ENCODE results near the gene ILKAP.

The ILKAP gene, protein sequence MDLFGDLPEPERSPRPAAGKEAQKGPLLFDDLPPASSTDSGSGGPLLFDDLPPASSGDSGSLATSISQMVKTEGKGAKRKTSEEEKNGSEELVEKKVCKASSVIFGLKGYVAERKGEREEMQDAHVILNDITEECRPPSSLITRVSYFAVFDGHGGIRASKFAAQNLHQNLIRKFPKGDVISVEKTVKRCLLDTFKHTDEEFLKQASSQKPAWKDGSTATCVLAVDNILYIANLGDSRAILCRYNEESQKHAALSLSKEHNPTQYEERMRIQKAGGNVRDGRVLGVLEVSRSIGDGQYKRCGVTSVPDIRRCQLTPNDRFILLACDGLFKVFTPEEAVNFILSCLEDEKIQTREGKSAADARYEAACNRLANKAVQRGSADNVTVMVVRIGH

DNA sequence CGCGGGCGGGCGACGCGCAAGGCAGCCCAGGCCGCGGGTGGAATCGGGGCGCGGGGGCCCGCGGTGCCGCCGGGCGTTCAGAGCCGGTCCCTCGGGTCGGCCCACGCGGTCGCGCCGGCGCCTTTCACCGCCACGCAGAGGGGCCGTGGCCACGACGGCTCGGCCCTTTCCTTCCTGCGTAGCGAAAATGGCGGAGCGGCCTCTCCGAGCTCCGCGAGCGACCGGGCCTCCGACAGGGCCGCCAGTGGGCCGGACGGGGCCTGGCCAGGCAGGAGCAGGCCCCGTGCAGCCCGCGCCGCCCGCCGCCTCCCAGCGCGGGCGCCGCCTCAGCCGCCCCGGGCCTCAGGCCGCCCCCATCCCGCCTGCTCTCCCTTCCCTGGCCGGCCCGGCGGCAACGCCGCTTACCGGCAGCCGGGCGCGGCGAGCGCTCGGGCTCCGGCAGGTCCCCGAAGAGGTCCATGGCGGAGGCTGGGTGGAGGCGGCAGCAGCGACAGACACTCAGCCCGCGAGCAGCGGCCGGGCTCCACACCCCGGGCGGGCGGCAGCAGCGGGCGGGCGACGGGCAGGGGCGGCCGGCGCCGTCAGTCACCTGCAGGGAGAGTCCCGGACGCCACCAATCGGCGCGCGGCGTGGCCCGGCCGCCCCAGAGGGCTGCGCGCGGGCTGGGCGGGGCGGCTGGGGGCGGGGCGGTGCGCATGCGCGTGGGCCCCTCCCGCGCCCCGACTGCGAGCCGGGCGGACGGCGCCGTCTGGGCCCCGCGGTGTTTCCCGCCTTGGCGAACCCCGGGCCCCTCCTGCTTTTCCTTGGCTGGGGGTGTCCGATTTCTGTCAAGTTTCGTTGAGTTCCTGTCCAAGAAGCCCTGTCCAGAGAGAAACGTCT is at the start of gene ILKAP:
TSS of gene ILKAP (minus strand) at position 602 of the 879 bp plus-strand sequence. CDS start at position 460, 142 bp downstream.
- peak; percentile 83 to 90 for DNase-seq

DNA sequence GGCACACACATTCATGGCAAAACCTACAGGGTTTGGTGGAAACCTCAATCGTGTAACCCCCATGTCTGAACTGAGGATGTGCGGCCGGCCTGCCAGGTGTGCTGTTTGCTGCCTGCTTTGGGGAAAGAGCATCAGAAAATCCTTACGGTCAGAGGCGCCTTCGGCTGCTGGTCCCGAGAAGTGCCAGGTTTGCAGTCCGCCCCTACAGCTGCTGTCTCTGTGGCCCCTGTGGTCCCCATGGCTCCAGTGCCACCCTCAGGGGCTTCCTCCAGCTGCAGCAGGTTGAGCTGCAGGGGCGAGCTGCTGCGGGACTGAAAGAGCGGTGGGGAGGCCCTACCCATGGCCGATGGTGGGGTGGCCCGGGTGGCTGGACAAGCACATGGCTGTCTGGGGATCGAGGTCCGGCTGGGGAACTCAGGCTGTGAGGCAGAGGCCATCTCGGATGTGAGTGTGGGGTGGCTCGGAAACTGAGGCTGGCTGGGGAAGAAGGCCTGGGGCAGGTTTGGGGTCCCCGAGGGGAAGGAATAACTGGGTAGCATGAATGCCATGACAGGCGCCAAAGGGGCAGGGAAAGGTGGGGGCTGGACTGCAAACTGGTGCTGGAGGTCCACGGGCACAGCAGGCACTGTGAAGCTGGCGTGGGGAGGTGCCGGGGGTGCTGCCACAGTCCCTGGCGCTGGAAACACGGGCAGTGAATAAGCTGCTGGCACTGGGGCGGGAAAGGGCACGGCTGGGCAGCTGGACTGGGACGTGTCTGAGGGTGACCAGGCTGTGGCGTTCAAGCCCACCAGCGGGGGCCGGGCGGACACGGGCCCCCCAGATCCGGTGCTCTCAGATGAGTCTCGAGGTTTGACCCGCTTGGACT is 49.5 kb upstream of the ILKAP start:
- no peak for DNase-seq

DNA sequence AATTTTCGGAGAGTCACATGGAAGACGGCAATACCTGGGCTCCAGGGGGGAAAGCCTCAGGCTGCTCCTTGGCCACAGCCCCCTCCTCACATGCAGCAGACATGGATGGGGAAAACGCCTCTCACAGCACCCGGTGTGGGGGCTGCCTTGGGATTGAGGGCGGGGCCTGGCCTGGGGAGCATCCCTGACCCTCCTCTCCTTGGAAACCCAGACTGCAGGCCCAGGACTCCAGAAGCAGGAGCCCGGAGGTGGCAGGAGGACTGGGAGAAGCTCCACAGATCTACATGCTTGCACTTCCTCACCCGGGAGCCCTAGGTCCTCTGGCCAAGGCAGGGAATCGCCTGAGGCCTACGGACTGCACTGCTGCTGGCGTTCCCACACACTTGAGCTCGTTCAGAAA is 48.5 kb upstream of the ILKAP start:
- DNase-seq, result no peak

DNA sequence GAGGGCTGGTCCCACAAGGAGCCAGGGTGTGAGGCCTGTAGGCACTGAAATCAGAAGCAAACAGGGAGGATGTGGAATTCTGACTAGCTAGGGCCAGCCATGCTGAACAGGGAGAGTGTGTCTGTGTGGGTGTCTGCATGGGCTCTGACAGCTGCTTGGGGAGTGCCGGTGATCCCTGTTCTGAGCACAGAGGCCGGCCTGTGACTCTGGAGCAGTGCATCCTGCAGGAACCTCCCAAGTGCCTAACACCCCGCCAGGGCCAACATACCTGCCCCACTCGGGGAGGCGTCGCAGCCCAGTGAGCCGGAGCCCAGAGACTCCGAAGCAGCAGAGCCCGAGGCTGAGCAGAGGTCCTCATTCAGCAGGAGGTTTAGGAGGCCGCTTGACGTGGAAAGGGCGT is 47.8 kb upstream of the ILKAP start:
- no peak for DNase-seq

DNA sequence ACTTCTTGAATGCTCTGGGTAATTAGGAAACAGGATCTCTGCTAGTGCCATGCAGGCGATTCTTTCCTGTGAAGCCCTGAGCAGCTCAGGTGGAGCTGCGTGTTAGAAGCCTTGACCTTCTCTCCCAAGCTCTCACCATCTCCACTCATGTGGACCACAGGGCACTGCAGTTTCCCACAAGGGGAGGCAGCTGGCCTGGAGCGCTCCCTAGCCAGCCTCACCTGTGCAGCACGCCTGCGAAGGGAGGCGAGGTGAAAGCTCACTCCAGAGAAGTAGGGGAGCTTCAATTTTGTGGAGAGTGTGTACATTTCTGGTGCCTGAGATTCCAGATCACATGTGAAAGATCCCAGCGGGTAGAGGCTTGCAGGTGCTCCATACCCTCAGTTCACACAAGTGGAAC is 47.4 kb upstream of the ILKAP start:
- DNase-seq, result no peak

DNA sequence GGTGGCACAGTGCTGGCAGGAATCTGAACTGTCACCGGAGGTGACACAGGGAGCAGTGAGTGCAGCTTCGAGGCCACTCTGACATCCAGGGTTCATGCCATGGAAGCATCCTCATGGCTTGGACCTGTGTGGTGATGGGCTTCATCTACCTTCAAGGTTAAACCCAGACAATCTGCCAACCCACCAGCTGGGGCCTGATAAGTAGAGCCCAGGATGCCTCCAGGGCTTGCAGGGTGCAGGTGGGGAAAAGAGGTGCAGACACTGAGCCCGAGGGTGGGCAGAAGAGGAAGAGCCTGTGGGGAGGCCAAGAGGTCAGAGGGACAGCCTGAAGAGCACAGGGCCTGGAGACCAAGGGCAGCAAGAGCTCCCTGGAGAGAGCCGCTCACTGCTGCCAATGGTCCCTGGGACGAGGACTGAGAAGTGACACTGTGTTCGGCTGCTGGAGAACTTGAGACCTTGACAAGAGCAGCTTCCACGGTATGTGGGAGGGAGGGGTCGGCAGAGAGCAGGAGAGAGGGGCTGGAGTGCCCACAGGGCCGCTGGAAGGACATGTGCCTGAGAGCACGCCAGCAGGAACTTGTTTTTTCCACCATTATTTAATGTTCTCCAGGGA is 44.5 kb upstream of the ILKAP start:
- no peak for DNase-seq

DNA sequence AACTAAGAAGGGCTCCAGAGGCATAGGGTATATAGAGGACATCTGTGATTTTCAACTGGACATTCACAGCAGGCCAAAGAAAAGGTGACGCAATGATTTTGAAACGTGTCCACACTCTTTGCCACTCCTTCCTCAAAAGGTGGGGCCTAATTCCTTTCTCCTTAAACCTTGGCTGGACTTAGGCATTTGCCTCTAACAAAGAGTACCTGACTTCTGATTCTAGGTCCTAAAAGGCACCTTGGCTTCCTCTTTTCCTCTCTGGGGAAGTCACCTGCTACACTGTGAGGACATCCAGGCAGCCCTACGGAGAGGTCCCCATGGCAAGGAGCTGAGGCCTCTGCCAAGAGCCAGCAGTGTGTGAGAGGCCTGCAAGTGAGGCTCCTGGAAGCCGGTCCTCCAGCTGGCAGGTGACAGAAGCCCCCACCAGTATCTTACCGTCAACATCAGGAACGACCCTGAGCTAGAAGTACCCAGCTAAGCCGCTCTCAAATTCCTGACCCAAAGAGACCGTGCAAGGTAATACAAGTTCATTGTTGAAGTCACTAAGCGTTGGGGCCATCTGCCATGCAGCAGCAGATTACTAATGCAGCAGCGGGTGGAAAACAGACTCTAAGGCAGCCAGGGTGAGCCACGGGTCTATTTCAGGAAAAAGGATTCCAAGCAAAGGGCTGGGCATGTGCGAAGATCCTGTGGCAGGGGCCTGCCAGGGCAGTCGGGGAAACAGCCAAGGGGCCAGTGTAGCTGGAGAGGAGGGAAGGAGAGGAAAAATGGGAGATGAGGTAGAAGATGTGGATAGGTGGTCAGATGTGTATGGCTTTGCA is 43.7 kb upstream of the ILKAP start:
- DNase-seq, result no peak

DNA sequence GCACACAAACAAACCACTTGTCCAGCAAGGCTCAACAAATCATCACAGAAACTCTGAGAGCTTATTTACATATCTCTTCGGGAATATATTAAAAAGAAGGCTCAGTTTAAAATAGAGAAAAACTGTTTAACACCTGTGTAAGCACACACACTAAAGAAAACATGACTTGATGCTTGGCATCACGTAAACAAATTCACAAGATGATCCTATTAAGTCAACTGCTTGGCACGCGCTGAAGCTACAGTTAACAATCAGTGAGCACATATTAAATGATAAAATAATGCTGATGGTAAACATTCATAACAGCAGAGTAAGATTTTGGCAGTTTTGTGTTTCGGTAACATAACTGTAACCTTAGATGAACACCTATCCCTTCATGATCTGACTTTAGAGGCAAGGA is 40.7 kb upstream of the ILKAP start:
- no peak for DNase-seq

DNA sequence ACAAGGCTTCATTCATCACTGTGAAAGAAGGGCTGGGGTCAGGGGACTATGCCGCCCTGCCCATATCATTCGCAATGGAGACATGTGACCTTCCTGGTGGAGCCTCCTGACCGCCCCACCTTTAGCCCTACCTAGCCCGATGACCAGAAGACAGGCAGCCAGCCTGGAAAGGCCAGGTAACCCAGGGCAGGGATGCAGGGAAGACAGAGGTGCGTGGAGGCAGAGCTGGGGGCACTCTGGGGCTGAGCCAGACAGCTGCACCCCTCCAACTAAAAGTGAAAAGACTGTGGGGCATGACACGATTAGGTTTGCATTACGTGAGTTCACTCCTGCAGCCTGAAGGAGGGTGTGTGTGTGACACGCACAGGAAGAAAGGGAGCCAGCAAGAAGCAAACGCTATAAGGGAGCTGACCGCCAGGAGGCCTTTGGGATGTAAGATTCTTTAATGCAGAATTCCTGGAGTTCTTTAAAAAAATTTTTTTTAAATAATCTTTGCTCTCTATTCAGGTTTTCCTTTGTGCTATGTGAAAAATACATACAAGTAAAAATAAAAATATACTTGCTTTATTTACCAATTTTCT is 40.1 kb upstream of the ILKAP start:
- no peak for DNase-seq

DNA sequence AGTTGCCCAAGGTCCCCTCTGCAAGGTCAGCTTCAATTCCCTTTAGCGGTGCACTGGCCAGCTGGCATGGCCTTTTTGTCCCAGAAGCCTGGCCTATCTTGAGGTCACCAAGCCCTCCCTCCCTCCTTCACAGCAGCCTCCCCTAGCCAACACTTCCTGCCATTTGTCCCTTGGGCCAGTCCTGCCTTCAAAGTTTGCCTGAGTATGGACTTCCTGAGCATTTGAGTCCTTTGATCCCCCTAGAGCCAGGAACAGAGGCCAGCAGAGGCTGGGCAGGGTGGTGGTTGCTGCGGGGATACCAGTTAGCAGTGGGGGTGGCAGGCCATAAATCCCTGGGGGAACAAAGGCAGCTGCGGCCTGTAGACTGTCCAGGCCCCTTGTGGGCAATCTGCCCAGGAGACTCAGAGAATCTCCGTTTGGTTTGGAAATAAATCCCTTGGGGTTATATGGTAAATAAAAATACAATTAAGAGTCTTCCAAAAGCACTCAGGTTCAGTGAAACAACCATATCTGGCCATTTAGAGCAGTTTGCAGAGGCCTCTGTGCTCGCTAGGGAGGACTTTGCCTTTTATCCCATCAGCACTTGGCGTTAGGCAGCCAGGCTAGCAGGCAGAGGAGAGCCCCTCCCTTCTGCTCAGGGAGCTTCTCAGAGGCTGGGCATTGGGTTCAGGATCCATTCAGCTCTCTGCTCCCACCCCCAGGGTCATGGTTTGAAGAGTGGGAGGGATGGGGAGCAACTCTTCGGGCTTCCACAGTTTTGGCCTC is 39.4 kb upstream of the ILKAP start:
- no peak for DNase-seq

DNA sequence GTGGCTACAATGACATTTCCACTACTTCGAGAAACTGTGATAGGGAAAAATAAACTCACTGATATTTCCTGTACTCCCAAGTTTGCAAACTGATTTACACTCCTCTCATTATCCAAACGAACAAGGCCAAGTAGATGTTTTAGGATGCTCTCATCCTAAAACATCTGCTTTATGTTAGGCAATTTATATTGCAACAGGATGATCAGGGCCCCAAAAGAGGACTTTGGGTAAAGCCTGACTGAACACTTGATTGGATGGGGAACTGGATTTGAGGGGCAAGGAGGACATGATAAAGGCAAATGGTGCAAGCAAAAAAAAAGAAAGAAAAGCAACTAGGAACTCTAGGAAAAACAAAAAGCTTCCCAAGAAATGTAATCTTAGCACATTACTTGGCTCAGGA is 38.5 kb upstream of the ILKAP start:
- DNase-seq, result no peak

DNA sequence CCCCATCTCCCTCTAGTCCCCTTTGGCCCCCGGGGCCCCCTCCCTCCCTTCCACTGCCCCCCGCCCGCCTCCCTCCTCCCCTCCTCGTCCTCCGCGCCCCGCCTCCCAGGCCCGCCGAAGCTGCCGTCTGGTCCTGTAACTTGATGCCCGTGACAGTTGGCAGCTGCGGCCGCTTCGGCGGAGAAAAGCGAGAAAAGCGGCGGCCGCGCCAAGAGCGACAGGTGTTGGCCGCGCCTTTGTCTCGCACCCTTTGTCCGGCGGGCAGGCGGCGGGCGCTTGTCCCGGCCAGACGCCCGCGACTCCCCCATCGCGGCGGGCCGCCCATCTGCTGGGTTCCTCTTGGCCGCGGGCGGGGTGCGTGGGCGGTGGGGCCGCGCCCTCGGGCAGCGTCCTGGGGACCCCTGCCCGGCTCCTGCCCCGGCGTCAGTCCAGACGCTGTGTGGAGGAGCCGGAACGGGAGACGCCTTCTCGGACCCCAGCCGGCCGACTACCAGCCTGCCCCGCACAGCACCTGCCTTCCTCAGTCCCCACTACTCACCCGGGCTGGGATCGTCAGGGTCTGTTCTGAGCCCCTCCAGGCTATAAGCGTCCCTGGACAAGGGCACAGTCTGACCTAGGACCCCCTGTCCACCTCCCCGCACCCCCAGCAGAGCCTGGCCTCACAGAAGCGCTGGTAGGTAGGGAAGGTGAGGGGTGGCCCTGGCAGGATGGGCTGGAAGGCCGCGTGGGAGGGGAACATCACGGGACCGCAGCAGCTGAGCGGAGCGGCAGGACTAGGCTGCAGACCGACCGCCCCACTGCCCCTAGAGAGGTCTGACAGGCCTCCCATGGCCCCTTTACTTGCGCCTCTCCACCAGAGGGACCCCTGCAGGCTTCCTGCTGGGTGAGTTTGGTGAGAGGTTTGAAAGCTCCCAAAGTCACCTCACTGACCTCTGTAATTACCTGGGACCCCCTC is 37.5 kb upstream of the ILKAP start:
- no peak for DNase-seq

DNA sequence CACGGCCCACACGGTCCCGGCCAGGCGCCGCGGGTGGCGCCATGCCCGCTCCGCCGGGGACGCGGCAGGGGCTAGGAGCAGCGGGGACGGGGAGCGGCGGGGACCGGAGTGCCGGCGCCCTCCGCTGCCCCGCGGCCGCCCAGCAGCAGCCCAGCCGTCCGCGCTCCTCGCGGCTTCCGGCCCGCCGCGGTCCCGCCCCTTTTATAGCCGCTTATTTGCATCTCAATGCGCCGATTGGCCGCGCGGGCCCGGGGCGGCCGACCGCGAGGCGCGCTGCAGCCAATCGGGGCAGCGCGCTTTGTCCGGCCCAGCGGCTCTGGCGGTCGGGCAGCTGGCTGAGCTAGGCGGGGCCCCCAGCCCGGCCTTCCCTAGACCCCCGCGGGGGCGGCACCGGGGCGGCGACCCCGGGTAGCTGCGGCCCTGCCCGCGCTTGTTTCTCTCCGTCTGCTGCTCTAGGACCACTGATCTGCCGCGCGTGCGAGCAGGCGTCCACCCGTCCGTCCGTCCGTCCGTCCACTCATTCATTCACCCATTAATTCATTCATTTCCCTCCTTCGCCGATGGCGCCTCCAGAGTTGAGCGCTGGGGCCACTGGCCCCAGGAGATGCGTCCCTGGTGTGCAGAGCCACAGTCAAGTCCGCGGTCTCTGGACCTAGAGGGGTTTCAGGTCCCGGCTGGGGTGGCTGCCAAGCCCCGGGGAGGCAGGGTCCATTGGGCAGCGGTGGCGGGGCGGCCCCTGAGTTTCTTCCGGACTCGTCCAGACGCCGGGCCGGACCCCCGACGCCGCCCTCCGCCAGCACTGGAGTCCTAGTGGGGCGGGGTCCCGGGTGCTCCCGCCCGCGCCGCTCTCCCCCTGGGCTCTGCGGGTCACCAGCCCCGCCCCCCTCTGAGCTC is 36.6 kb upstream of the ILKAP start, which contains the start of gene HES6:
TSS of gene HES6 (minus strand) at position 176 of the 894 bp plus-strand sequence. CDS start at position 43, 133 bp downstream.
- DNase-seq, result peak; percentile 85 to 93

DNA sequence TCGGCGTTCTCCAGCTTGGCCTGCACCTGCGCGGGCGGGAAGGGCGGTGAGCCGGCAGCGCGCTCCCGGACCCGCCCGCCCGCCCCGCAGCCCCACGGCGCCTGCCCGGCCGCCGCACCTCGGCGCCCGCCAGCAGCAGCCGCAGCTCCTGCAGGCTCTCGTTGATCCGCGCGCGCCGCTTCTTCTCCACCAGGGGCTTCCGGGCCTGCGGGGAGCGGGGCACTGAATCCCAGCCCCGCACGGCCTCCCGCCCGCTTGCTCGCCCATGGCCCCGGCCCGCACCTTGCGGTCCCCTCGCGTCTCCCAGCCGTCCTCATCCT is 36.0 kb upstream of the ILKAP start:
- DNase-seq, result no peak

DNA sequence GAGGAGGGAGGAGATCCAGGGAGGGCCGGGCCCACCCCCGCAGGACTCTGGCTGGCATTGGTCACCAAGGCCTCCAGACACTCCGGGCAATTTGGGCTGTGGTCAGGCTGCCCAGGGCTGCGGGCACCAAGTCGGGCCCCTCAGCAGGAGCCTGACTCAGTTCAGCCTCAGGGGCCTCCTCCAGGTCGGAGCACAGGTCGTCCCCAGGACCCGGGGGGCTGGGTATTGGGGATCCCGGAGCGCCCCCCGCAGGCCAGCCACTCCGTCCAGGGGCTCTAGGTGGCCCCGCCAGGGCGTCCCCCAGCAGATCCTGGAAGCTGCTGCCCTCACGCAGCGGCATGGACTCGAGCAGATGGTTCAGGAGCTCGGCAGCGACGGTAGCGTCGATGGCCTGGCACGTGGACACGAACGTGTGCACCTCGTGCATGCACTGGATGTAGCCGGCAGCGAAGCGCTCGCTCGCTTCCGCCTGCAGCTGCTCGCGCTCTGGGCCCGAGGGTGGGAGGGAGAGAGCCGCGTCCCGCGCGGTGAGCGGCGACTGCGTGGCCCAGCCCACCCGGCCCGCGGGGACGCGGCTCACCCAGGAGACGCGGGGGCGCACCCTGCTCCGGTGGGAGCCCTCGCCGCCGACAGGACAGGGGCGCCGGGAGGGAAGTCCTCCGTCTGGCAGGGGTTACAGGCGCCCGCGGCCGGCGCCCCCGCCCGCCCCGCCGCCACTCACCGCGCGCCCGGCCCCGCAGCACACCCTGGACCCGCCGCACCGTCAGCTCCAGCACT is 35.5 kb upstream of the ILKAP start:
- peak in 1 of 2 donors; percentile 15 for DNase-seq

DNA sequence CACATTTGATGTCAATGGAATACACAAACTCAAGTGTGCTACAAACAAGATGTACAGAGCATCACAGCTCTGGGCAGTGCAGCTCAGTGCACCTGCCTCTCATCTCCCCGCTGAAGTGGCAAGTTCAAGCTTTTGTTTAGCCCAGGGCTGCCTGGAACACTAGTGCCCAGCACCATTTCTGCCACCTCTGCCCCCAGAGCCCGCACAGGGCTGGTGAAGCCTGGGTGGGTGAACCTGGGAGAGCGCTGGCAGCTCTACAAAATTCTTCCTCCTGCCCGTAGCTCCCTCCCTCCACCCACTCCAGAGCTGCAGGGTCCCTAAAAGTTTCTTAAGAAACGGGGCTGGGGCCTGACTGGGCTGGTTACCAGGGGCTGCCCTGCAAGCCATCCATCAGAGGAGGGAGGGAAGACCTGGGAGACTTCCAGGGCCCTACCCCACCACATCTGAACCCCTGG is 34.8 kb upstream of the ILKAP start:
- DNase-seq, result no peak

DNA sequence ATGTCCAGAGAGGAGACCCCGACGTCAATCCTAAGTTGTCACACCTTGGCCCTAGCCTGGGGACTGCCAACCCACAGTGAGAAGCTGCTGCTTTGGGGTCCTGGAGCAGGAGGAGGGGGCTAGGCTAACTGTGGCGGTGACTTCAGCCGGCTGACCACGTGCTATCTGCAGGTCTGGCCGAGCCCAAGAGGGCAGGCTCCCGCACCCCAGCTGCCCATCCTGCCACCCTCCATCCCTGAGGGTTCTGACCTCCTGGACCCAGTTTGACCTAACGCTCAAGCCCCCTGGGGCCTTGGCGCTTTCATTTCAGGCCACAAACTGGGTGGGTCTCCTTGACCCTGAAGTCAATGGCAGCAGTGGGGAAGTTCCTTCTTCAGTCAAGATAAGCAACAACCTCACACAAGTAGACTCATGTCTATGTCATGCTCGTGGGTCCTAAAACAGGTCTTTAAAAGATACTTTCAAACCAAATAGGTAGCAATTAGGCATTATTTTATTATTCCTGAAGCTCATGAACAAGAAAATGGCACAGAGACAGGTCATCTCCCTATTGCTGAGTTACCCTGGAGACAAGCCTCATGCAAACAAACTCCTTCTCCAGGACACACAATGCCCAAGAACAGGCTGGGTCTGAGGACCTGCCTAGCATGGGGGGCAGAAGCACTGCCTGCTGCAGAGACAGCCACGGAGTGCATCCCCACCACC is 34.1 kb upstream of the ILKAP start:
- DNase-seq, result no peak
